OCI-LY1 (cell line): ENCODE measurements around the gene DNAH7.

Experiments used
- H2AFZ ChIP-seq: fragments of 200-600 bp; sonication (generic), shearing (Covaris generic); 2 replicates; pipeline ENCODE4 v1.6.0; 2014; ENCODE audit warnings: antibody characterized with exemption, mild to moderate bottlenecking, low read length
- H3F3A ChIP-seq: fragments of 200-600 bp; sonication (generic), shearing (Covaris generic); 2 replicates; pipeline ENCODE4 v1.6.0; 2014; ENCODE audit warnings: mild to moderate bottlenecking, antibody characterized with exemption, low read length, moderate library complexity; ENCODE audit not compliant: insufficient read depth
- H3K27ac ChIP-seq: fragments of 200-600 bp; sonication (generic); 2 replicates; pipeline ENCODE4 v1.5.1; 2014; ENCODE audit warnings: low read length, mixed run types, mild to moderate bottlenecking, low read depth; ENCODE audit not compliant: poor library complexity, severe bottlenecking
- H3K27me3 ChIP-seq: fragments of 200-600 bp; sonication (generic); 2 replicates; pipeline ENCODE4 v1.6.0; 2014; ENCODE audit warnings: antibody characterized with exemption, mild to moderate bottlenecking, low read length, moderate library complexity; ENCODE audit not compliant: insufficient read depth
- H3K36me3 ChIP-seq: fragments of 200-600 bp; sonication (generic); 2 replicates; pipeline ENCODE4 v1.6.1; 2014; ENCODE audit warnings: mild to moderate bottlenecking, antibody characterized with exemption, low read length, moderate library complexity, mixed read lengths; ENCODE audit not compliant: insufficient read depth
- H3K4me1 ChIP-seq: fragments of 200-600 bp; sonication (generic); 2 replicates; pipeline ENCODE4 v1.5.1; 2014; ENCODE audit warnings: mild to moderate bottlenecking, low read length, moderate library complexity; ENCODE audit not compliant: insufficient read depth, severe bottlenecking
- H3K4me2 ChIP-seq: fragments of 200-600 bp; sonication (generic), shearing (Covaris generic); 2 replicates; pipeline ENCODE4 v1.6.1; 2014; ENCODE audit warnings: low read length
- H3K4me3 ChIP-seq: fragments of 200-600 bp; sonication (generic); 2 replicates; pipeline ENCODE4 v1.5.1; 2014; ENCODE audit warnings: low read length, low read depth, mild to moderate bottlenecking, mixed read lengths; ENCODE audit not compliant: poor library complexity, severe bottlenecking
- H3K79me2 ChIP-seq: fragments of 200-600 bp; shearing (Covaris generic); 2 replicates; pipeline ENCODE4 v1.6.1; 2016; ENCODE audit warnings: mixed run types, low read length, mixed read lengths; ENCODE audit not compliant: insufficient read depth
- H3K9ac ChIP-seq: fragments of 200-600 bp; sonication (generic), shearing (Covaris generic); 2 replicates; pipeline ENCODE4 v1.6.1; 2014; ENCODE audit warnings: mild to moderate bottlenecking, low read length, mixed read lengths
- H3K9me2 ChIP-seq: fragments of 200-600 bp; sonication (generic), shearing (Covaris generic); 2 replicates; pipeline ENCODE4 v1.6.1; 2014; ENCODE audit warnings: low read depth, mild to moderate bottlenecking, low read length, mixed read lengths
- H3K9me3 ChIP-seq: fragments of 200-600 bp; shearing (Covaris generic); 2 replicates; pipeline ENCODE4 v1.6.1; 2014; ENCODE audit warnings: low read length, mixed read lengths
- H4K20me1 ChIP-seq: fragments of 200-600 bp; sonication (generic), shearing (Covaris generic); 2 replicates; pipeline ENCODE4 v1.6.0; 2016; ENCODE audit warnings: mild to moderate bottlenecking, low read length; ENCODE audit not compliant: insufficient read depth
- CTCF ChIP-seq: fragments of 200-600 bp; sonication (generic), shearing (Covaris generic); IDR thresholded peaks from 2 replicates; pipeline ENCODE4 v1.5.1; 2017; ENCODE audit warnings: mild to moderate bottlenecking, antibody characterized with exemption, low read length, moderate library complexity, mixed read lengths
- EZH2 ChIP-seq: fragments of 200-600 bp; sonication (generic), shearing (Covaris generic); IDR thresholded peaks from 2 replicates; pipeline ENCODE4 v1.8.0; 2017; ENCODE audit warnings: borderline replicate concordance, mixed run types, mild to moderate bottlenecking, antibody characterized with exemption, low read length, moderate library complexity, mixed read lengths

Gene DNAH7

DNA sequence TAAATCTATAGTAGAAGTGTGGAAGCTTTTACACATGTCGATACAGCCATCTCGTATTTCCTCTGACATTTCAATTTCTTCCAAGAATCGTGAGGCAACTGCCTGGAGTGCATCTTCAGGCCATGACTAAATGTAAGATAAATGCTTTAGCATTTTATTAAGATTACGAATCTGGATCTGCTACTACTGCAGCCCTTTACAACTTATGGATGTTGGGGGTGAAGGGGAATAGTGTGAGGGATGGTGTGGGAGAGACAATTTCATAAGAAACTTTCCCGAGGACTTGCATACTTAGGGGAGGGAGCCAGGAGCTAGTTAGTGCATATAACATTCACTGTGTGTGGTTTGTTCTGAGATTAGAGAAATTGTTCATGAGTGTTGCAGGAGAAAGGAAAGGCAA is 206.8 kb downstream of the DNAH7 start:
- Histone ChIP-seq H3K27ac (no peak overlapping the region), H2AFZ (no peak overlapping the region), H3K4me2 (no peak overlapping the region), H3K4me1 (no peaks in the 10 kb centered on the region), H3F3A (no peaks in the 10 kb centered on the region), H3K4me3 (no peak overlapping the region), H3K36me3 (no peaks in the 10 kb centered on the region), H3K27me3 (no peaks in the 10 kb centered on the region), H3K9me3 (no peaks in the 10 kb centered on the region), H3K79me2 (no peaks in the 10 kb centered on the region), H3K9me2 (no peaks in the 10 kb centered on the region), H4K20me1 (no peaks in the 10 kb centered on the region), H3K9ac (no peak overlapping the region)
- TF ChIP-seq EZH2 = no peak
- no peak for TF ChIP-seq CTCF

DNA sequence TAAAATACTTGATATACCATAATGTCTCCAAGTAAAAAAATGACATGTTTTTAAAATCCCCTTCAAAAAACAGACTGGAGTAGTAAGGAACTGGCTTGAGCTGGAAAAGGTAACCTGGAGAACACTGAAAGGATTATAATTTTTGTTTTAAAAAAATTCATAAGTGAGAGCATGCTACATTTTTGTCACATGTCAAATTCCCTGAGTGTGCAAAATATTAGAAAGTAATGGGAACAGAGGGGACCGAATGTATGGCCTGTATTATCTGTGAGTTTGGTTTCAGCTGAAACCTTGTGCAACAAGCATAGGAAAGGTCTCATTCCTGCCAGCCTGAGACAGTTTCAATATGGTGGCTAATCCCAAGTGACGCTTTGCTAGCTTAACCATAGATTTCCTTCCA is 209.1 kb downstream of the DNAH7 start:
- Histone ChIP-seq H3K4me2 (no peak overlapping the region), H3K4me1 (no peaks in the 10 kb centered on the region), H3F3A (no peaks in the 10 kb centered on the region), H3K27me3 (no peaks in the 10 kb centered on the region), H2AFZ (no peak overlapping the region), H3K9ac (no peak overlapping the region), H3K9me2 (no peaks in the 10 kb centered on the region), H3K79me2 (no peaks in the 10 kb centered on the region), H4K20me1 (no peaks in the 10 kb centered on the region), H3K27ac (no peak overlapping the region), H3K4me3 (no peak overlapping the region), H3K36me3 (no peaks in the 10 kb centered on the region), H3K9me3 (no peaks in the 10 kb centered on the region)
- TF ChIP-seq CTCF (no peak), EZH2 (no peak)

- no peaks in the 10 kb centered on the region for H3K9me2 ChIP-seq
Measured at GRCh38 chr2:195857132-195857531, 211.5 kb downstream of the DNAH7 start.

More at GRCh38 chr2:195857132-195857531, 211.5 kb downstream of the DNAH7 start:
- TF ChIP-seq CTCF (no peak), EZH2 (no peak)
- no peaks in the 10 kb centered on the region for H3K4me1 ChIP-seq
- H3K27ac ChIP-seq = no peak overlapping the region
- no peaks in the 10 kb centered on the region for H3K27me3 ChIP-seq
- H3K4me3 ChIP-seq = no peak overlapping the region
- no peaks in the 10 kb centered on the region for H3K79me2 ChIP-seq
- no peaks in the 10 kb centered on the region for H3F3A ChIP-seq
- H3K9me3 ChIP-seq = no peaks in the 10 kb centered on the region
- H4K20me1 ChIP-seq = no peaks in the 10 kb centered on the region
- H2AFZ ChIP-seq = no peak overlapping the region
- H3K36me3 ChIP-seq = no peaks in the 10 kb centered on the region
- no peak overlapping the region for H3K4me2 ChIP-seq
- no peak overlapping the region for H3K9ac ChIP-seq
